K562 (cell line): Measurements from ENCODE around the gene CTIF. TPM values are rescaled to one million over a fixed set of nuclear protein-coding genes. Genes with fewer than 3 reads are reported as not detected.

ENCODE experiments used
- BRD4 ChIP-seq: fragments of 200-600 bp; sonication (generic); IDR thresholded peaks from 2 replicates; pipeline ENCODE4 v1.6.1; 2017; ENCODE audit warnings: inconsistent platforms
- DEAF1 ChIP-seq: fragments of 450-650 bp; formaldehyde crosslinking; IDR thresholded peaks from 2 replicates; pipeline ENCODE4 v1.4.0; 2020; ENCODE audit warnings: mild to moderate bottlenecking, moderate library complexity
- EP300 ChIP-seq: IDR thresholded peaks from 2 replicates; pipeline ENCODE4 v1.6.1; 2012; ENCODE audit warnings: low read length, improper control_type of control experiment
- ESRRA ChIP-seq: fragments of 450-650 bp; IDR thresholded peaks from 2 replicates; pipeline ENCODE4 v1.6.1; 2014; ENCODE audit warnings: low read depth, mild to moderate bottlenecking, moderate library complexity, borderline replicate concordance
- FUS ChIP-seq: fragments of 200-400 bp; formaldehyde crosslinking; optimal IDR thresholded peaks from 2 replicates; pipeline ENCODE3; 2017; ENCODE audit warnings: low read depth, low read length
- HDGF ChIP-seq: fragments of 450-650 bp; IDR thresholded peaks from 2 replicates; pipeline ENCODE4 v1.6.1; 2016
- HMG20B ChIP-seq: fragments of 250-450 bp; sonication (Bioruptor Pico); IDR thresholded peaks from 2 replicates; pipeline ENCODE4 v1.5.0; 2021; ENCODE audit warnings: mild to moderate bottlenecking
- IRF9 ChIP-seq: fragments of 450-650 bp; IDR thresholded peaks from 2 replicates; pipeline ENCODE4 v1.6.1; 2016; ENCODE audit warnings: missing biosample characterization, missing genetic modification characterization
- KHSRP ChIP-seq: fragments of 450-650 bp; IDR thresholded peaks from 2 replicates; pipeline ENCODE4 v1.6.1; 2017
- LEF1 ChIP-seq: fragments of 450-650 bp; IDR thresholded peaks from 2 replicates; pipeline ENCODE4 v1.6.1; 2016; ENCODE audit warnings: mild to moderate bottlenecking
- NFIX ChIP-seq: fragments of 250-450 bp; sonication (Bioruptor Pico); IDR thresholded peaks from 2 replicates; pipeline ENCODE4 v1.4.0; 2020; ENCODE audit warnings: low read depth, mild to moderate bottlenecking, moderate library complexity
- RAD51 ChIP-seq: fragments of 450-650 bp; IDR thresholded peaks from 2 replicates; pipeline ENCODE4 v1.7.1; 2016; ENCODE audit warnings: low read depth, mild to moderate bottlenecking, borderline replicate concordance
- SMARCE1 ChIP-seq: fragments of 450-650 bp; IDR thresholded peaks from 2 replicates; pipeline ENCODE4 v1.7.1; 2016; ENCODE audit warnings: mild to moderate bottlenecking
- SREBF2 ChIP-seq: sonication (generic); formaldehyde crosslinking; IDR thresholded peaks from 2 replicates; pipeline ENCODE4 v1.4.0; 2020; ENCODE audit warnings: mild to moderate bottlenecking, missing genetic modification reagents
- TAF9B ChIP-seq: fragments of 450-650 bp; IDR thresholded peaks from 2 replicates; pipeline ENCODE4 v1.6.1; 2018; ENCODE audit warnings: mild to moderate bottlenecking; ENCODE audit not compliant: partially characterized antibody
- ZBTB8A ChIP-seq: fragments of 450-650 bp; IDR thresholded peaks from 2 replicates; pipeline ENCODE4 v1.6.1; 2018; ENCODE audit warnings: mild to moderate bottlenecking, moderate library complexity; ENCODE audit not compliant: partially characterized antibody
- ZNF140 ChIP-seq: fragments of 250-450 bp; sonication (Bioruptor Pico); IDR thresholded peaks from 2 replicates; pipeline ENCODE4 v1.8.0; 2021; ENCODE audit warnings: moderate library complexity, mild to moderate bottlenecking, inconsistent platforms
- ZNF584 ChIP-seq: fragments of 200-800 bp; sonication (Bioruptor generic); IDR thresholded peaks from 2 replicates; pipeline ENCODE4 v1.6.1; 2016; ENCODE audit warnings: low read depth, mild to moderate bottlenecking, missing genetic modification characterization, missing compliant biosample characterization
- polyA plus RNA-seq, 8 experiments: library from polyadenylated mRNA; depleted of rRNA in 4 of 8; stranded (reverse) in 5 of 8; unstranded in 3 of 8; fragments of >200 nt; fragmentation: Nextera tagmentation in 2 of 8; fragmentation: Illumina TruSeq in 1 of 8; extraction: Ambion mirVana in 2 of 8; extraction: Trizol in 1 of 8; gene quantifications; 2 replicates each; pipeline versions ENCODE4 v1.2.1 to v1.2.3, GENCODE V29; 2011 to 2014; ENCODE audit warnings: inconsistent platforms in 1 of 8, missing spikeins in 1 of 8
- total RNA-seq, 7 experiments: library from RNA; depleted of rRNA in 6 of 7; stranded (reverse); fragments of >200 nt in 6 of 7; fragmentation: Illumina TruSeq in 2 of 7; extraction: Trizol in 2 of 7; gene quantifications; 2 replicates each; pipeline versions ENCODE4 v1.2.1 to v1.2.3, GENCODE V29; 2011 to 2021; ENCODE audit warnings: low replicate concordance in 1 of 7
- TF ChIP-seq, protein P1 (sequence below): fragments of 200-800 bp; sonication (Bioruptor generic); IDR thresholded peaks from 2 replicates; pipeline ENCODE4 v1.6.1; 2016; ENCODE audit warnings: missing genetic modification characterization, missing compliant biosample characterization
- TF ChIP-seq, protein P2 (sequence below): fragments of 450-650 bp; formaldehyde crosslinking; conservative IDR thresholded peaks from 2 replicates; pipeline ENCODE4 v1.4.0; 2022; ENCODE audit warnings: mild to moderate bottlenecking, missing genetic modification characterization

CTIF gene
- total and polyA plus RNA-seq, 9 of the 15 experiments (the other 6 are each of a cell fraction or from before 2014, with no cell fraction given), result 0.17 to 11.5 (median 2.2) TPM

DNA sequence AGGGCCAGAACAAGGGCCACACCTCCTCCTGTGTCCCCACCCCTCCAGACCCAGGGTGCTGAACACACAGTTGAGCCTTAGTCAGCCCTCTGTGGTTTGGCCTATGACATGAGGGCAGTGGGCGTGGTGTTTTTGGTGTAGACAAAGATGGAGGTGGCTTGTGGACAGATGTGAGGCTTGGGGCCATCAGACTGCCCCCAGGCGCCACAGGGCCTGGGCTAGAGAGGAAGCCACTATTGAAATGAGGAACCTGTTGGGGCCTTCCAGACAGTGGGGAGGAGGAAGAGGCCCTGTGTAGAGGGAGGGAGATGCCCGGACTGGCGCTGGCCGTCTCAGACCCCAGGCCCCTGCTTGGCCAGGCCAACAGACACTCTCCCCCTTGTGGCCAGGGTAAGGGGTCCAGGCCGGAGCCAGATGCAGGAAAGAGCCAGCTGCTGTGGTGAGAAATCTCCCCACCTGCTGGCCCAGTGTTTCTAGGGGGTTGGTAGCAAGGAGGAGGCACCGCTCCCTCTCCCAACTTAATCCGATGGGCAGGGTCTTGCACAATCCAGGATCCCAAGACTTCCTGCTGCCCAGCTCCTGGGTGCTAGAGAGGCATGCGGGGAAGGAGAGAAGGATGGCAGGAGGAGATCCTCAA lies 358.2 kb downstream of the CTIF start (continued):
- no peak for TF ChIP-seq RAD51
- TF ChIP-seq FUS, result no peak
- TF ChIP-seq BRD4, result no peak
- 0 out of 2 replicates have a peak, but pooled peaks have one; percentile 30 for TF ChIP-seq LEF1
- TF ChIP-seq, protein P1, sequence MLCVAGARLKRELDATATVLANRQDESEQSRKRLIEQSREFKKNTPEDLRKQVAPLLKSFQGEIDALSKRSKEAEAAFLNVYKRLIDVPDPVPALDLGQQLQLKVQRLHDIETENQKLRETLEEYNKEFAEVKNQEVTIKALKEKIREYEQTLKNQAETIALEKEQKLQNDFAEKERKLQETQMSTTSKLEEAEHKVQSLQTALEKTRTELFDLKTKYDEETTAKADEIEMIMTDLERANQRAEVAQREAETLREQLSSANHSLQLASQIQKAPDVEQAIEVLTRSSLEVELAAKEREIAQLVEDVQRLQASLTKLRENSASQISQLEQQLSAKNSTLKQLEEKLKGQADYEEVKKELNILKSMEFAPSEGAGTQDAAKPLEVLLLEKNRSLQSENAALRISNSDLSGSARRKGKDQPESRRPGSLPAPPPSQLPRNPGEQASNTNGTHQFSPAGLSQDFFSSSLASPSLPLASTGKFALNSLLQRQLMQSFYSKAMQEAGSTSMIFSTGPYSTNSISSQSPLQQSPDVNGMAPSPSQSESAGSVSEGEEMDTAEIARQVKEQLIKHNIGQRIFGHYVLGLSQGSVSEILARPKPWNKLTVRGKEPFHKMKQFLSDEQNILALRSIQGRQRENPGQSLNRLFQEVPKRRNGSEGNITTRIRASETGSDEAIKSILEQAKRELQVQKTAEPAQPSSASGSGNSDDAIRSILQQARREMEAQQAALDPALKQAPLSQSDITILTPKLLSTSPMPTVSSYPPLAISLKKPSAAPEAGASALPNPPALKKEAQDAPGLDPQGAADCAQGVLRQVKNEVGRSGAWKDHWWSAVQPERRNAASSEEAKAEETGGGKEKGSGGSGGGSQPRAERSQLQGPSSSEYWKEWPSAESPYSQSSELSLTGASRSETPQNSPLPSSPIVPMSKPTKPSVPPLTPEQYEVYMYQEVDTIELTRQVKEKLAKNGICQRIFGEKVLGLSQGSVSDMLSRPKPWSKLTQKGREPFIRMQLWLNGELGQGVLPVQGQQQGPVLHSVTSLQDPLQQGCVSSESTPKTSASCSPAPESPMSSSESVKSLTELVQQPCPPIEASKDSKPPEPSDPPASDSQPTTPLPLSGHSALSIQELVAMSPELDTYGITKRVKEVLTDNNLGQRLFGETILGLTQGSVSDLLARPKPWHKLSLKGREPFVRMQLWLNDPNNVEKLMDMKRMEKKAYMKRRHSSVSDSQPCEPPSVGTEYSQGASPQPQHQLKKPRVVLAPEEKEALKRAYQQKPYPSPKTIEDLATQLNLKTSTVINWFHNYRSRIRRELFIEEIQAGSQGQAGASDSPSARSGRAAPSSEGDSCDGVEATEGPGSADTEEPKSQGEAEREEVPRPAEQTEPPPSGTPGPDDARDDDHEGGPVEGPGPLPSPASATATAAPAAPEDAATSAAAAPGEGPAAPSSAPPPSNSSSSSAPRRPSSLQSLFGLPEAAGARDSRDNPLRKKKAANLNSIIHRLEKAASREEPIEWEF (CRISPR knock-in tag), result no peak
- peak; percentile 45; the same call in 1 of the 2 replicates for TF ChIP-seq DEAF1 (CRISPR knock-in tag)
- no peak for TF ChIP-seq NFIX (CRISPR knock-in tag)
- peak; percentile 51 for TF ChIP-seq EP300
- TF ChIP-seq TAF9B, result no peak
- no peak for TF ChIP-seq SREBF2 (CRISPR knock-in tag)
- TF ChIP-seq ZNF584 (CRISPR knock-in tag), result 0 out of 2 replicates have a peak, but pooled peaks have one; percentile 32
- no peak for TF ChIP-seq ZNF140 (CRISPR knock-in tag)
- TF ChIP-seq HDGF, result no peak
- no peak for TF ChIP-seq SMARCE1
- peak; percentile 27; the same call in 1 of the 2 replicates for TF ChIP-seq ESRRA
- TF ChIP-seq, protein P2, sequence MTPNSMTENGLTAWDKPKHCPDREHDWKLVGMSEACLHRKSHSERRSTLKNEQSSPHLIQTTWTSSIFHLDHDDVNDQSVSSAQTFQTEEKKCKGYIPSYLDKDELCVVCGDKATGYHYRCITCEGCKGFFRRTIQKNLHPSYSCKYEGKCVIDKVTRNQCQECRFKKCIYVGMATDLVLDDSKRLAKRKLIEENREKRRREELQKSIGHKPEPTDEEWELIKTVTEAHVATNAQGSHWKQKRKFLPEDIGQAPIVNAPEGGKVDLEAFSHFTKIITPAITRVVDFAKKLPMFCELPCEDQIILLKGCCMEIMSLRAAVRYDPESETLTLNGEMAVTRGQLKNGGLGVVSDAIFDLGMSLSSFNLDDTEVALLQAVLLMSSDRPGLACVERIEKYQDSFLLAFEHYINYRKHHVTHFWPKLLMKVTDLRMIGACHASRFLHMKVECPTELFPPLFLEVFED (CRISPR knock-in tag), result no peak
- TF ChIP-seq KHSRP, result no peak
- no peak for TF ChIP-seq IRF9 (tag)
- no peak for TF ChIP-seq ZBTB8A
- no peak for TF ChIP-seq HMG20B
